ENCODE measurements around the gene CCDC188.
A peak's percentile ranks its signal among the peaks of the same experiment; 100 is the strongest.

CCDC188 gene

GRCh38 chr22:20180245-20180630, 29.4 kb upstream of the CCDC188 start (continued):
- TF ChIP-seq ZNF341 (tag by site-specific recombination; IDR thresholded peaks at IDR 0.05; ENCODE audit: low read depth) (no peak), ZNF521 (tag by site-specific recombination; IDR thresholded peaks at IDR 0.05) (no peak), ZNF776 (tag by site-specific recombination; IDR thresholded peaks at IDR 0.05; ENCODE audit: borderline replicate concordance) (no peak), ZNF514 (tag by site-specific recombination; IDR thresholded peaks at IDR 0.05) (no peak)

GRCh38 chr22:20179455-20180244, 28.8 kb upstream of the CCDC188 start:
- TF ChIP-seq ZSCAN18 (tag by site-specific recombination; IDR thresholded peaks at IDR 0.05) = no peak
- TF ChIP-seq, protein P1, sequence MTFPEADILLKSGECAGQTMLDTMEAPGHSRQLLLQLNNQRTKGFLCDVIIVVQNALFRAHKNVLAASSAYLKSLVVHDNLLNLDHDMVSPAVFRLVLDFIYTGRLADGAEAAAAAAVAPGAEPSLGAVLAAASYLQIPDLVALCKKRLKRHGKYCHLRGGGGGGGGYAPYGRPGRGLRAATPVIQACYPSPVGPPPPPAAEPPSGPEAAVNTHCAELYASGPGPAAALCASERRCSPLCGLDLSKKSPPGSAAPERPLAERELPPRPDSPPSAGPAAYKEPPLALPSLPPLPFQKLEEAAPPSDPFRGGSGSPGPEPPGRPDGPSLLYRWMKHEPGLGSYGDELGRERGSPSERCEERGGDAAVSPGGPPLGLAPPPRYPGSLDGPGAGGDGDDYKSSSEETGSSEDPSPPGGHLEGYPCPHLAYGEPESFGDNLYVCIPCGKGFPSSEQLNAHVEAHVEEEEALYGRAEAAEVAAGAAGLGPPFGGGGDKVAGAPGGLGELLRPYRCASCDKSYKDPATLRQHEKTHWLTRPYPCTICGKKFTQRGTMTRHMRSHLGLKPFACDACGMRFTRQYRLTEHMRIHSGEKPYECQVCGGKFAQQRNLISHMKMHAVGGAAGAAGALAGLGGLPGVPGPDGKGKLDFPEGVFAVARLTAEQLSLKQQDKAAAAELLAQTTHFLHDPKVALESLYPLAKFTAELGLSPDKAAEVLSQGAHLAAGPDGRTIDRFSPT (tag by site-specific recombination; IDR thresholded peaks at IDR 0.05) = 0 out of 2 replicates have a peak, but pooled peaks have one; percentile 16
- Histone ChIP-seq H3K4me1 (ENCODE audit: control insufficient read depth, insufficient read depth, low read length) (no peaks in the 10 kb centered on the region), H3K36me3 (ENCODE audit: control insufficient read depth in 2 of 2, insufficient read depth in 1 of 2, low read length in 2 of 2) (no peaks in the 10 kb centered on the region), H3K27ac (ENCODE audit: extremely low read depth, low read depth, low read length) (no peak overlapping the region), H3K9me3 (ENCODE audit: control insufficient read depth, insufficient read depth, low read depth, low read length) (no peaks in the 10 kb centered on the region), H3K4me3 (ENCODE audit: low read depth, low read length) (no peak overlapping the region)
- CTCF ChIA-PET = no interaction called here
- POLR2A ChIA-PET = no interaction called here

- no peak for TF ChIP-seq ZNF449 (tag by site-specific recombination; IDR thresholded peaks at IDR 0.05)
- no peak for TF ChIP-seq MYNN (tag by site-specific recombination; IDR thresholded peaks at IDR 0.05; ENCODE audit: borderline replicate concordance)
- TF ChIP-seq ZNF416 (tag by site-specific recombination; IDR thresholded peaks at IDR 0.05) = no peak
- no peak for TF ChIP-seq ZBTB10 (tag by site-specific recombination; IDR thresholded peaks at IDR 0.05)
- TF ChIP-seq ZNF514 (tag by site-specific recombination; IDR thresholded peaks at IDR 0.05) = no peak
- TF ChIP-seq, protein P2, sequence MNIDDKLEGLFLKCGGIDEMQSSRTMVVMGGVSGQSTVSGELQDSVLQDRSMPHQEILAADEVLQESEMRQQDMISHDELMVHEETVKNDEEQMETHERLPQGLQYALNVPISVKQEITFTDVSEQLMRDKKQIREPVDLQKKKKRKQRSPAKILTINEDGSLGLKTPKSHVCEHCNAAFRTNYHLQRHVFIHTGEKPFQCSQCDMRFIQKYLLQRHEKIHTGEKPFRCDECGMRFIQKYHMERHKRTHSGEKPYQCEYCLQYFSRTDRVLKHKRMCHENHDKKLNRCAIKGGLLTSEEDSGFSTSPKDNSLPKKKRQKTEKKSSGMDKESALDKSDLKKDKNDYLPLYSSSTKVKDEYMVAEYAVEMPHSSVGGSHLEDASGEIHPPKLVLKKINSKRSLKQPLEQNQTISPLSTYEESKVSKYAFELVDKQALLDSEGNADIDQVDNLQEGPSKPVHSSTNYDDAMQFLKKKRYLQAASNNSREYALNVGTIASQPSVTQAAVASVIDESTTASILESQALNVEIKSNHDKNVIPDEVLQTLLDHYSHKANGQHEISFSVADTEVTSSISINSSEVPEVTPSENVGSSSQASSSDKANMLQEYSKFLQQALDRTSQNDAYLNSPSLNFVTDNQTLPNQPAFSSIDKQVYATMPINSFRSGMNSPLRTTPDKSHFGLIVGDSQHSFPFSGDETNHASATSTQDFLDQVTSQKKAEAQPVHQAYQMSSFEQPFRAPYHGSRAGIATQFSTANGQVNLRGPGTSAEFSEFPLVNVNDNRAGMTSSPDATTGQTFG (tag by site-specific recombination; IDR thresholded peaks at IDR 0.05; ENCODE audit: borderline replicate concordance) = no peak
- TF ChIP-seq, protein P1 (tag by site-specific recombination; IDR thresholded peaks at IDR 0.05) = no peak
- H3K27ac ChIP-seq (ENCODE audit: extremely low read depth, low read depth, low read length) = no peak overlapping the region
- ChIA-PET CTCF (interaction anchor here (1.2 kb wide), 1 partner anchor 8 kb away, joined by 3 read pairs; no protein-coding TSS in a partner anchor), POLR2A (no interaction called here)
- no peaks in the 10 kb centered on the region for H3K9me3 ChIP-seq (ENCODE audit: control insufficient read depth, insufficient read depth, low read depth, low read length)
- H3K4me1 ChIP-seq (ENCODE audit: control insufficient read depth, insufficient read depth, low read length) = no peaks in the 10 kb centered on the region
- H3K4me3 ChIP-seq (ENCODE audit: low read depth, low read length) = no peak overlapping the region
- no peaks in the 10 kb centered on the region for H3K36me3 ChIP-seq (ENCODE audit: control insufficient read depth in 2 of 2, insufficient read depth in 1 of 2, low read length in 2 of 2)
Observed at GRCh38 chr22:20178915-20179227, 28.0 kb upstream of the CCDC188 start.
